GM18867 (cell line): Measurements from ENCODE around the gene USP25.

Experiments
- ATAC-seq: cut with Tn5 transposase; IDR thresholded peaks from one replicate; pipeline ENCODE4 v1.9.1; 2021; ENCODE audit warnings: mild to moderate bottlenecking, moderate library complexity; ENCODE audit not compliant: unreplicated experiment

Gene USP25, protein sequence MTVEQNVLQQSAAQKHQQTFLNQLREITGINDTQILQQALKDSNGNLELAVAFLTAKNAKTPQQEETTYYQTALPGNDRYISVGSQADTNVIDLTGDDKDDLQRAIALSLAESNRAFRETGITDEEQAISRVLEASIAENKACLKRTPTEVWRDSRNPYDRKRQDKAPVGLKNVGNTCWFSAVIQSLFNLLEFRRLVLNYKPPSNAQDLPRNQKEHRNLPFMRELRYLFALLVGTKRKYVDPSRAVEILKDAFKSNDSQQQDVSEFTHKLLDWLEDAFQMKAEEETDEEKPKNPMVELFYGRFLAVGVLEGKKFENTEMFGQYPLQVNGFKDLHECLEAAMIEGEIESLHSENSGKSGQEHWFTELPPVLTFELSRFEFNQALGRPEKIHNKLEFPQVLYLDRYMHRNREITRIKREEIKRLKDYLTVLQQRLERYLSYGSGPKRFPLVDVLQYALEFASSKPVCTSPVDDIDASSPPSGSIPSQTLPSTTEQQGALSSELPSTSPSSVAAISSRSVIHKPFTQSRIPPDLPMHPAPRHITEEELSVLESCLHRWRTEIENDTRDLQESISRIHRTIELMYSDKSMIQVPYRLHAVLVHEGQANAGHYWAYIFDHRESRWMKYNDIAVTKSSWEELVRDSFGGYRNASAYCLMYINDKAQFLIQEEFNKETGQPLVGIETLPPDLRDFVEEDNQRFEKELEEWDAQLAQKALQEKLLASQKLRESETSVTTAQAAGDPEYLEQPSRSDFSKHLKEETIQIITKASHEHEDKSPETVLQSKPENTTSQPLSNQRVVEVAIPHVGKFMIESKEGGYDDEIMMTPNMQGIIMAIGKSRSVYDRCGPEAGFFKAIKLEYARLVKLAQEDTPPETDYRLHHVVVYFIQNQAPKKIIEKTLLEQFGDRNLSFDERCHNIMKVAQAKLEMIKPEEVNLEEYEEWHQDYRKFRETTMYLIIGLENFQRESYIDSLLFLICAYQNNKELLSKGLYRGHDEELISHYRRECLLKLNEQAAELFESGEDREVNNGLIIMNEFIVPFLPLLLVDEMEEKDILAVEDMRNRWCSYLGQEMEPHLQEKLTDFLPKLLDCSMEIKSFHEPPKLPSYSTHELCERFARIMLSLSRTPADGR

GRCh38 chr21:15729674-15730483, at the start of gene USP25:
Gene USP25 (plus strand): TSS chr21:15729982. CDS start chr21:15730394, 412 bp downstream.
- ATAC-seq = peak; percentile 74

- ATAC-seq = no peak
Measured at GRCh38 chr21:15682186-15682895, 47.4 kb upstream of the USP25 start.

GRCh38 chr21:15682977-15683376, 46.8 kb upstream of the USP25 start:
- ATAC-seq = no peak

DNA sequence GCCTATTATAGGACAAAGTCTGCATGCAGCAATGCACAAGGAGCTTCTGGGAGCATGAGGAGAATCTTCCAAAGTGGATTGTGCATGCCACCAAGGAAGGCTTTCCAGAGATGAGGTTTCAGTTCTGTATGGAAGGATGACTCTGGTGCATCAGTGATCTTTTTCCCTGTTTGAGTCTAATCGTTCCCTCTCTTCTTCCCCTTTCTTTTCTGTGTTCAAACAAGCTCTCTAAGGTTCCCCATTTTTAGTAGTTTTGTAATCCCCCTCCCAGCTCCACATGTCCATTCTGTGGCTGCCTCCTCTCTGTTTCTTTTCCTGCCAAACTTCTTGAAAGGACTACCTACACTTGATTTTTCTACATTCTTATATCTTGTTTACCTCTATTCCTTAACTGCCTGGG, 43.3 kb upstream of the USP25 start:
- no peak for ATAC-seq

DNA sequence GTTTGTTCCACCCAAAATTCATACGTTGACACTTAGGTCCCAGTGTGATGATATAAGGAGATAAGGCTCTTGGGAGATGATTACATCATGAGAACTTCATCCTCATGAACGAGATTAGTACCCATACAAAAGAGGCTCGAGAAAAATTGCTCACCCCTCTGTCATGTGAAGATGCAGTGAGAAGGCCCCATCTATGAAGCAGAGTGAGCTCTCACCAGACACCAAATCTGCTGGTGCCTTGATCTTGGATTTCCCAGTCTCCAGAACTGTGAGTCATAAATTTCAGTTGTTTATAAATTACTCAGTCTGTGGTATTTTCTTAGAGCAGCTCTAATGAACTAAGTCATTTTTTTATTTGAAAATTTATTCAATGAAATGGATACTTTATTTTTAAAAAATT, 42.6 kb upstream of the USP25 start:
- ATAC-seq = no peak

DNA sequence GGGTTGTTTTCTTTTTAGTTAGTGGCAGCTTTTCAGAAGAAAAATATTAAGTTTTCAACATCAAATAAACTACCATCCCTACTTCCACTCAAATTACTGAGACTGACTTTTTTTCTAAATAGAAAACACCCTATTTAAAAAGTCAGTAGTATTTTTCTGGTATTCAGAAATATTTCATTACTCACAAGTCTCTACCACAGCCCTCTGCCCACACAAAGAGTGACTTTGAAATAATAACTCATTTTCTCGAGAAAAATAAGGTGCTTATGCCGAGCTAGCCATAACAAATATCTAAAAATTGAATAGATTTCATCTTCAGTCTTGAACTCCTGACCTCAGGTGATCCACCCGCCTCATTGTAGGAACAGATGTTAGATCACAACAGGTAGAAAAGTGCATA, 41.8 kb upstream of the USP25 start:
- ATAC-seq = no peak

DNA sequence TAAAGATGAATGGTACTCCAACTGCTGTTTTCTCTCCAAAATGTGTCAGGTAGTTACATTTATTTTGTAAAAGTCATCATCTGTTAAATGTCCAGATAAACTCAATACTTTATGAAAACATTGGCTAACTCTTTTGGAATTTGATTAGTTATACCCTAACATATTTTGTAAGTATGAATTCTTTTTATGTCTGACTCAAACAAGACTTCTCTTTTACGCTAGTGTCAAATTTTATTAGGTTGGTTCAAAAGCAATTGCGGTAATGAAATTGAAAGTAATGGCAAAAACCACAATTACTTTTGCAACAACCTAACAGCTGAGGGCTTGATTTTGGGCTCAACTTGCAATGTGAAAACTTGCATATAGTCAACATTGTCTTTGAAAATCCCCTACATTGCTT, 41.0 kb upstream of the USP25 start:
- ATAC-seq = peak; percentile 74

- no peak for ATAC-seq
Measured at GRCh38 chr21:15692711-15693110, 37.1 kb upstream of the USP25 start.

DNA sequence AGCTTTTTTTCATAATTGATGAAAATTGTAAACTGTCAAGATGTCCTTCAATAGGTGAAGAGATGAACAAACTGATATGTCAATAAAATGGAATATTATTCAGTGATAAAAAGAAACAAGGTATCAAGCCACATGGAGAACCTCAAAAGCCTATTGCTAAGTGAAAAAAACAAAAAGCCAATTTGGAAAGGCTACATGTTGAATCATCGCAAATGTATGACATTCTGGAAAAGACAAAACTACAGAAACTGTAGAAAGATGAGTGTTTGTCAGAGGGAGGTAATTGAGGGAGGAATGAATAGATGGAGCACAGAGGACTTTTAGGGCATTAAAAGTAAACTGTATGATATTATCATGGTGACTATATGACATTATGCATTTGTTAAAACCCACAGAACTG, 34.5 kb upstream of the USP25 start:
- ATAC-seq = no peak

GRCh38 chr21:15701830-15702229, 28.0 kb upstream of the USP25 start:
- ATAC-seq = no peak

DNA sequence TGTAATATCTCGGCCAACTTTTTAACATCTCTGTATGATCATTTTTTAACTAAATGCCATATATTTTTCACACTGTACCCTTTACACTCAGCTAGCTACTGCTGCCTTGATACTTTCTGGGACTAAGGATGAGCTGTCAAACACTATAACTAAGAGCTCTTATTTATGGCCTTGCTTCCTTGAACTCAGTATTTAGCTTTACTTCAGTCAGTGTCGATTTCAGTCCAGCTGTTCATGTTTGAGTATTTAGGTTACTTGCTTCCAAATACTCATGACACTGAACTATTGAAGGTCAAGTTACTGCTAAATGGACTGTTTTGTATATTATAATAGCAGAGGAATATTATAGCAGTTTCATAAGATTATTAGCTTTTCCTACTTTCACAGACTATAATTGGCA, 25.9 kb upstream of the USP25 start:
- no peak for ATAC-seq

DNA sequence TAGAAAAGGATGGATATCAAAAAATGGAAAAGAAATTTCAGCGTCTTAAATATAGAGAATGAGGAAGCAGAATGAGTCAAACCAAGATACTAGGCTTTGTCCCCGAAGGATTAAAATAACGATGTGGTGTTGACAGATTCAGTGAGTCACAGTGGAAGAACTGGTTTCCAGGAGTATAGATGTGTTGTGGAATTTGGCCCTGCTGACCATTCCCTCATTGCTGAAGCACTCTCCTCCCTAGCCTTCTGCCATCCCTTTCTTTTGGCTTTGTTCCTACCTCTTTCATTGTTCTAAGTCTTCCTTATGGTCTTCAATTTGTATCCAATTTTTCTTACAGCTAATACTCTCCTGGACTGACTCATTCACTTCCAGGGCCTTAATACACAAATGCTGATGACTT, 23.1 kb upstream of the USP25 start:
- ATAC-seq = no peak

DNA sequence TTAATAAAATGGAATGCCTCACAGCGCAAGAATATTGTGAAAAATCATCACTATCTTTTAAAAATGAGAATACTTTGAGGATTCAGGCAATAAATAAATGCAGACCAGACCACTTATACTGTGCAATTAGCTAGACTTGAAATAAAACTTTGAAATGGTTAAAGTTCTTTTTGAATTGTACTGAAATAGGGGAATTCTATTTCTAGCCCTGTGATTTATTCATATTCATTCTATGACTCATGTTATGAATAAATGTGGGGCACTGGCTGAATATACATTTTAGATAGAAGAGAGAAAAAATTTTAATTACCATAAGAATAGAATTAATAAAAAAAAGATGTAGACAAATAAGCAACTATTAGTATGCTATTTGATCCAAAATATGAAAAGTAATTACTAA, 16.4 kb upstream of the USP25 start:
- no peak for ATAC-seq

DNA sequence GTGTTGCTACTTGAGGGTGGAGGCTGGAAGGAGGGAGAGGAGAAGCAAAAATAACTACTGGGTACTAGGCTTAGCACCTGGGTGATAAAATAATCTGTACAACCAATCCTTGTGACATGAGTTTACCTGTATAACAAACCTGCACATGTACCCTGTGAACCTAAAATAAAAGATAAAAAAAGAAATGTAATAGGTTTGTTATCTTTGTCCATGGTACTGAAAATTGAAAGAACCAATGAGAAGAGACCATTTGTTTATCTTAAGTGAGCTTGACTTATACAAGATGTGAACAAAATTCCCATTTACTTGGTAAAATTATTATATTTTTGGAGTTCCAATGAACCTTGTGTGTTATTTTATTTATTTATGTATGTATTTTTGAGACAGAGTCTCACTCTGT, 11.1 kb upstream of the USP25 start:
- ATAC-seq = no peak

- no peak for ATAC-seq
Measured at GRCh38 chr21:15719976-15720375, 9.8 kb upstream of the USP25 start.

DNA sequence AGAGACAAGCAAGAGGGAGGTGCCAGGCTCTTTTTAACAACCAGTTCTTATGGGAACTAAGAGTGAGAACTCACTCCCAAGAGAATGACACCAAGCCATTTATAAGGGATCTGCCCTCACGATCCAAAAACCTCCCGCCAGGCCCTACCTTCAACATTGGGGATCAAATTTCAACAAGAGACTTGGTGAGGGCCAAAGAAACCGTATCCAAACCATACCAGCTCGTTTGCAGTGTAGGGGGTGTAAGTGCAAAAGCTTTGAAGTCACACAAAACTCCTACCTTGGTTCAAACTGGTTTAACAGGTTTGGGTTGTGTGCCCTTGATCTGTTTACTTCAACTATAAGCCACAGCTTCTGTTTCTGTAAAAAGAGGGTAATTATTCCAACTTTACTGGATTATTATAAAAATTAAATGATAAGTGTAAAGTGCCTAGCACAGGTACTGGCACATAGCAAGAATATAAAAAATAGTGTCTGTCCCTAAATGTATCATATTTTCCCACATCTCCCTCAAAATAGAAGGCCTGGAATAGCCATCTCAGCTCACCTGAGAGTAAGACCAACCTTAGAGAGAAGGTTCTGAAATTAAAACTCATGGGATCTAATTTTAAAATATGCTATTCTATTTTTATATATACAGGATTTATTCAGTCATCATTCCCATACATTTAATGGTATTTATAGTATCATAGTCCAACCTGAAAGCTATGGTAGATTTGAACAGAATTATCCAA, 7.0 kb upstream of the USP25 start:
- ATAC-seq = no peak

- no peak for ATAC-seq
Measured at GRCh38 chr21:15725949-15726348, 3.8 kb upstream of the USP25 start.

- ATAC-seq = no peak
Measured at GRCh38 chr21:15728046-15728445, 1.7 kb upstream of the USP25 start.

- ATAC-seq = no peak
Measured at GRCh38 chr21:15729346-15729673, 472 bp upstream of the USP25 start.
